Loucy (cell line): ENCODE results near the gene PNMA1.

Experiments
- H2AFZ ChIP-seq: fragments of 200-600 bp; sonication (generic); 2 replicates; pipeline ENCODE4 v1.6.0; 2016; ENCODE audit warnings: antibody characterized with exemption, mild to moderate bottlenecking, low read length, moderate library complexity
- H3F3A ChIP-seq: fragments of 200-600 bp; 2 replicates; pipeline ENCODE4 v1.6.0; 2016; ENCODE audit warnings: antibody characterized with exemption, low read depth, mild to moderate bottlenecking
- H3K27me3 ChIP-seq: fragments of 200-600 bp; sonication (generic); 2 replicates; pipeline ENCODE4 v1.6.1; 2014; ENCODE audit warnings: low read length, mild to moderate bottlenecking; ENCODE audit not compliant: insufficient read depth, poor library complexity, severe bottlenecking
- H3K36me3 ChIP-seq: fragments of 200-600 bp; sonication (generic); 2 replicates; pipeline ENCODE4 v1.6.1; 2016; ENCODE audit warnings: low read length; ENCODE audit not compliant: insufficient read depth
- H3K4me1 ChIP-seq: fragments of 200-600 bp; sonication (generic); 2 replicates; pipeline ENCODE4 v1.5.1; 2014; ENCODE audit warnings: low read length, mild to moderate bottlenecking; ENCODE audit not compliant: insufficient read depth, poor library complexity, severe bottlenecking
- H3K4me2 ChIP-seq: fragments of 200-600 bp; sonication (generic); 2 replicates; pipeline ENCODE4 v1.6.0; 2014; ENCODE audit warnings: antibody characterized with exemption, low read length, low read depth, mild to moderate bottlenecking; ENCODE audit not compliant: poor library complexity, severe bottlenecking
- H3K4me3 ChIP-seq: fragments of 200-600 bp; sonication (generic); 2 replicates; pipeline ENCODE4 v1.5.1; 2014; ENCODE audit warnings: low read length, mild to moderate bottlenecking, mixed read lengths; ENCODE audit not compliant: poor library complexity, severe bottlenecking
- H3K79me2 ChIP-seq: fragments of 200-600 bp; sonication (generic); 2 replicates; pipeline ENCODE4 v1.6.1; 2014; ENCODE audit warnings: low read length; ENCODE audit not compliant: insufficient read depth
- H3K9ac ChIP-seq: fragments of 200-600 bp; sonication (generic); 2 replicates; pipeline ENCODE4 v1.6.0; 2014; ENCODE audit warnings: mild to moderate bottlenecking, low read depth, low read length, moderate library complexity; ENCODE audit not compliant: poor library complexity, severe bottlenecking
- H3K9me2 ChIP-seq: fragments of 200-600 bp; sonication (generic); replicated peaks from 2 replicates; pipeline ENCODE4 v1.6.1; 2016; ENCODE audit warnings: low read depth, low read length, mixed read lengths
- H3K9me3 ChIP-seq: fragments of 200-600 bp; sonication (generic); 2 replicates; pipeline ENCODE4 v1.6.1; 2014; ENCODE audit warnings: mild to moderate bottlenecking, antibody characterized with exemption, low read length, low read depth; ENCODE audit not compliant: insufficient read depth
- H4K20me1 ChIP-seq: fragments of 200-600 bp; sonication (generic); 2 replicates; pipeline ENCODE4 v1.6.0; 2014; ENCODE audit warnings: antibody characterized with exemption, low read length, mild to moderate bottlenecking; ENCODE audit not compliant: insufficient read depth, poor library complexity, severe bottlenecking
- EZH2phosphoT487 ChIP-seq: fragments of 200-600 bp; IDR thresholded peaks from 2 replicates; pipeline ENCODE4 v1.6.1; 2018; ENCODE audit warnings: antibody characterized with exemption, mild to moderate bottlenecking, moderate library complexity, borderline replicate concordance
- TF ChIP-seq, protein P1 (sequence below): fragments of 200-600 bp; sonication (generic); conservative IDR thresholded peaks from 2 replicates; pipeline ENCODE4 v1.5.1; 2014; ENCODE audit warnings: mild to moderate bottlenecking, antibody characterized with exemption, low read length

Gene PNMA1

DNA sequence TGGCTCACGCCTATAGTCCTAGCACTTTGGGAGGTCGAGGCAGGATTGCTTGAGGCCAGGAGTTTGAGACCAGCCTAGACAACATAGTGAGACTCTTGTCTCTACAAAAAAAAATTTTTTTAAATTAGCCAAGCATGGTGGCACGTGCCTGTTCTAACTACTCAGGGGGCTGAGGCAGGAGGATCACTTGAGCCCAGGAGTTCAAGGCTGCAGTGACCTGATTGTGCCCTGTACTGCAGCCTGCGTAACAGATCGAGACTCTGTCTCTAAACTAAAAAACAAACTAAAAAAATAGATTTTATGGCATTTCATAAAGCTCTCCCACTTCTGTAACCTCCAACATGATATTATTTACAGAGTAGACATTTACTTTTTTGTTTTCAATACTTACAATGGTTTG lies 29.6 kb downstream of the PNMA1 start:
- Histone ChIP-seq H3K4me3 (no peak overlapping the region), H3K79me2 (no peaks in the 10 kb centered on the region), H3K9me3 (no peaks in the 10 kb centered on the region), H3K9ac (no peak overlapping the region), H4K20me1 (no peaks in the 10 kb centered on the region), H3K36me3 (no peaks in the 10 kb centered on the region), H3K4me2 (no peak overlapping the region), H3K4me1 (no peaks in the 10 kb centered on the region), H2AFZ (no peak overlapping the region), H3K9me2 (no peaks in the 10 kb centered on the region), H3K27me3 (no peaks in the 10 kb centered on the region), H3F3A (no peaks in the 10 kb centered on the region)
- TF ChIP-seq, protein P1, sequence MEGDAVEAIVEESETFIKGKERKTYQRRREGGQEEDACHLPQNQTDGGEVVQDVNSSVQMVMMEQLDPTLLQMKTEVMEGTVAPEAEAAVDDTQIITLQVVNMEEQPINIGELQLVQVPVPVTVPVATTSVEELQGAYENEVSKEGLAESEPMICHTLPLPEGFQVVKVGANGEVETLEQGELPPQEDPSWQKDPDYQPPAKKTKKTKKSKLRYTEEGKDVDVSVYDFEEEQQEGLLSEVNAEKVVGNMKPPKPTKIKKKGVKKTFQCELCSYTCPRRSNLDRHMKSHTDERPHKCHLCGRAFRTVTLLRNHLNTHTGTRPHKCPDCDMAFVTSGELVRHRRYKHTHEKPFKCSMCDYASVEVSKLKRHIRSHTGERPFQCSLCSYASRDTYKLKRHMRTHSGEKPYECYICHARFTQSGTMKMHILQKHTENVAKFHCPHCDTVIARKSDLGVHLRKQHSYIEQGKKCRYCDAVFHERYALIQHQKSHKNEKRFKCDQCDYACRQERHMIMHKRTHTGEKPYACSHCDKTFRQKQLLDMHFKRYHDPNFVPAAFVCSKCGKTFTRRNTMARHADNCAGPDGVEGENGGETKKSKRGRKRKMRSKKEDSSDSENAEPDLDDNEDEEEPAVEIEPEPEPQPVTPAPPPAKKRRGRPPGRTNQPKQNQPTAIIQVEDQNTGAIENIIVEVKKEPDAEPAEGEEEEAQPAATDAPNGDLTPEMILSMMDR, result no peak
- no peak for TF ChIP-seq EZH2phosphoT487

GRCh38 chr14:73680821-73681220 lies 33.4 kb downstream of the PNMA1 start:
- no peak overlapping the region for H2AFZ ChIP-seq
- no peaks in the 10 kb centered on the region for H3K9me2 ChIP-seq
- no peaks in the 10 kb centered on the region for H3K36me3 ChIP-seq
- H3K9ac ChIP-seq, result no peak overlapping the region
- H3K4me2 ChIP-seq, result no peak overlapping the region
- H3K27me3 ChIP-seq, result no peaks in the 10 kb centered on the region
- no peaks in the 10 kb centered on the region for H3K79me2 ChIP-seq
- TF ChIP-seq, protein P1, result no peak
- TF ChIP-seq EZH2phosphoT487, result no peak
- H3K4me3 ChIP-seq, result no peak overlapping the region
- no peaks in the 10 kb centered on the region for H3K4me1 ChIP-seq
- H3F3A ChIP-seq, result no peaks in the 10 kb centered on the region
- no peaks in the 10 kb centered on the region for H4K20me1 ChIP-seq
- H3K9me3 ChIP-seq, result no peaks in the 10 kb centered on the region

GRCh38 chr14:73678698-73679097 lies 35.5 kb downstream of the PNMA1 start:
- Histone ChIP-seq H3K36me3 (no peaks in the 10 kb centered on the region), H4K20me1 (no peaks in the 10 kb centered on the region), H3K27me3 (no peaks in the 10 kb centered on the region), H3K4me3 (no peak overlapping the region), H3K4me1 (no peaks in the 10 kb centered on the region), H3F3A (no peaks in the 10 kb centered on the region), H3K79me2 (no peaks in the 10 kb centered on the region), H2AFZ (no peak overlapping the region), H3K4me2 (no peak overlapping the region), H3K9me2 (no peaks in the 10 kb centered on the region), H3K9me3 (no peaks in the 10 kb centered on the region), H3K9ac (no peak overlapping the region)
- TF ChIP-seq, protein P1, result no peak
- no peak for TF ChIP-seq EZH2phosphoT487
